Thymus (tissue), 11 donors: ENCODE results near the gene MRPS26. TPM values are rescaled to one million over a fixed set of nuclear protein-coding genes. Genes with fewer than 3 reads are reported as not detected.
"Not testable (repeated sequence)": the region's sequence is repeated elsewhere in the genome, so short reads cannot be mapped to it uniquely, and the experiment has no call there.

Source experiments
- DNase-seq, 9 donors: peaks; one replicate each; pipeline ENCODE4 v3.0.0-alpha.2; 2013; ENCODE audit warnings: low spot score in 9 of 9, low read depth in 6 of 9, missing footprints in 1 of 9
- H3K27ac ChIP-seq, 2 donors: one replicate each; pipeline ENCODE4 v1.5.1; 2013; ENCODE audit warnings: control low read depth in 1 of 2, low read depth in 1 of 2, low read length in 1 of 2, mild to moderate bottlenecking in 1 of 2, moderate library complexity in 1 of 2
- H3K27me3 ChIP-seq, 2 donors: one replicate each; pipeline ENCODE4 v1.5.1; 2013; ENCODE audit warnings: low read length in 1 of 2; ENCODE audit not compliant: control insufficient read depth in 2 of 2, insufficient read depth in 1 of 2
- H3K36me3 ChIP-seq, 2 donors: one replicate each; pipeline ENCODE4 v1.5.1; 2013; ENCODE audit warnings: low read length in 1 of 2, mild to moderate bottlenecking in 1 of 2, moderate library complexity in 1 of 2; ENCODE audit not compliant: control insufficient read depth in 2 of 2, insufficient read depth in 2 of 2
- H3K4me1 ChIP-seq, 2 donors: one replicate each; pipeline ENCODE4 v1.5.1; 2013; ENCODE audit warnings: low read length in 2 of 2; ENCODE audit not compliant: control insufficient read depth in 2 of 2, insufficient read depth in 2 of 2
- H3K4me3 ChIP-seq, 2 donors: one replicate each; pipeline ENCODE4 v1.5.1; 2013; ENCODE audit warnings: low read length in 2 of 2, control low read depth in 1 of 2, mild to moderate bottlenecking in 1 of 2
- H3K9me3 ChIP-seq, 2 donors: one replicate each; pipeline ENCODE4 v1.5.1; 2013; ENCODE audit warnings: low read length in 1 of 2, mild to moderate bottlenecking in 1 of 2; ENCODE audit not compliant: control insufficient read depth in 2 of 2, insufficient read depth in 1 of 2
- WGBS: extraction: QIAGEN DNeasy Blood & Tissue Kit; methylation state at CpG from one replicate; pipeline ENCODE4 v1.1.7; 2013; 5-methylcytosine and 5-hydroxymethylcytosine counted together
- polyA plus RNA-seq: library from polyadenylated mRNA; stranded (reverse); fragments of 200-250 nt; gene quantifications from one replicate; pipeline ENCODE4 v1.2.3, GENCODE V29; 2013
- total RNA-seq: library from RNA; stranded (reverse); fragments of 120-200 nt; gene quantifications from one replicate; pipeline ENCODE4 v1.2.4, GENCODE V29; 2013
- donor health status: healthy.

Gene MRPS26
- total and polyA plus RNA-seq, 2 donors, result 40.5 to 47.5 TPM

DNA sequence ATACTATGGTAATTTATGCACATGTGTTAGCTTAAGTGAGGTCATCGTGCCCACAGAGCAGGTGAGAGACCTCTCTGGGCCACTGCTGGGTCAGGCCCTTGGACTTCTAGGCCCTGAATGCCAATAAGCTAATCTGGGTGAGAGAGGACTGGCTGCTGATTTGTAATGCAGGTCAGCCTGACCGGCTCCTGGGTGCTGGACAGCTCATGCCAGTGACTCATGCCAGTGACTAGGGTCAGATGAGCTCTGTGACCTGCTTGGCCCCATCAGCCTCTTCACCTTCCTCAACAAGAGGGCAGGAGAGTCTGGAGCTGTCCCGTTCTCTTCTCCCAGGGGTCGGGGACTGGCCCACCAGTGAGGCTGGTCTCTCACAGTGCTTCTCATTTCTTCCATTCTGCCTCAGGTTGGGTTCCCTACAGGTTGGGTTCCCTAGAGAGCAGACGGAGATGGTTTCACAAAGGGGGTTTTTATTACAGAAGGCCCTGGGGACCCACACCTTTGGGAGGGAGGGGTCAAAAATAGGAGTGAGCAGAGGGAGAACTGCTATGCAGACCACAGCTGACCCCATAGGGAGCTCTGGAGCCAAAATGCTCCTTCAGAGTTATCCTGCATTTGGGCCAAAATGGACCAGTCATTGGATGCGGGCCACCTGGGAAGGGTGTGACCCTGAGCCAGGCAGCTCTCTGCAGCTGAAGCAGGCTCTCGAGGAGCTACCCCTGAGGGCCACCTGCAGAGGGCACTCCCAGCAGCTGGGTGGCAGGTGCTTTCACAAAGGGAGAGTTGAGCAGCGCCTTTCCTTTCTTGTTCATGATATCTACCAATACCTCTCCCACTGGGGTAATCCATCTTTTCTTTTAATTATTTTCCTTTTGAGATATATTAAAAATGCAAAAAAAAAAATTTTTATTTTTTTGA, 23.4 kb downstream of the MRPS26 start:
- Histone ChIP-seq H3K27me3 (peaks cover 20 to 33% of the 10 kb centered on the region in 2 donors), H3K27ac (no peak overlapping the region), H3K4me3 (no peak overlapping the region), H3K9me3 (peaks cover 0 to 2% of the 10 kb centered on the region in 2 donors), H3K4me1 (peaks cover 0 to 3% of the 10 kb centered on the region in 2 donors), H3K36me3 (no peaks in the 10 kb centered on the region)
- peak in 2 of 9 donors; percentile 32 to 53 for DNase-seq
- WGBS, result 88% methylated on average over 8 of the region's 8 CpGs

DNA sequence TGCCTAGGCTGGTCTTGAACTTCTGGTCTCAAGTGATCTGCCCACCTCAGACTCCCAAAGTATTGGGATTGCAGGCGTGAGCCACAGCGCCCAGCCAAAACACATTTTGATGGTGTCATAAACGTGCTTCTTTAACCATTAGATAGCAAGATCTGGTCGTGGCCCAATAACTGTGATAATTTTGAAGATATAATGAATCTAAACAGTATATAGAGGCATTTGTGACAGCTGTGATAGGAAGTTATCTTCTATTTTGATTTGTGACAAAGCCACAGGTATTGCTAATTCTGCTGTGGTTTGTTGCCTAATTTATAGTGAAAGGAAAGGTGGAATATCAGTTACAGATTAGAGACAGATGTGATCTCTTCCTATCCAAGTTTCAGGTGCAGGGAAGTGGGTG, 24.9 kb downstream of the MRPS26 start:
- no peak overlapping the region for H3K27ac ChIP-seq
- 87% methylated on average over 4 of the region's 4 CpGs for WGBS
- H3K36me3 ChIP-seq, result no peaks in the 10 kb centered on the region
- H3K4me3 ChIP-seq, result no peak overlapping the region
- no peak for DNase-seq
- peaks cover 0 to 3% of the 10 kb centered on the region in 2 donors for H3K4me1 ChIP-seq
- H3K27me3 ChIP-seq, result peaks cover 20 to 37% of the 10 kb centered on the region in 2 donors
- peaks cover 0 to 2% of the 10 kb centered on the region in 2 donors for H3K9me3 ChIP-seq

DNA sequence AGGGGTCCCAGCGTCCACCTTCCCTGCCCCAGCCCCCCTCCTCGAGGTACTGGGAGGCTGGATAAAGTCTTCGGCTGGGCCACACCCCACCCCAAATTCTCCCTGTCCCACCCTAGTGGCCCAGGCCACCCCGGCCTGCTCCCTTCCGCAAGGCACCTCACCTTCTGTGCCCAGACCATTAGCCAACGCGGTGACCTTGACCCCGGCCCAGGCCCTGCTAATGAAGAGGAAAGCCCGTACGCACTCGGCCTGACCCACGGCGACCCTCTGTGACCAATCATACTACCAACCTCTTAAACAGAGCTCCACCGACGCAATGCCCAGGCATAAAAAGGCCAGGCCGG, 25.4 kb downstream of the MRPS26 start:
- peak overlapping the region in 1 of 2 donors; percentile 57 for H3K4me3 ChIP-seq

GRCh38 chr20:3071610-3072529, 26.0 kb downstream of the MRPS26 start, which contains the start of gene OXT:
Gene OXT, plus strand, starts transcription at chr20:3071620. Its CDS starts 36 bp downstream, at chr20:3071656.
- H3K27me3 ChIP-seq, result peaks cover 20 to 41% of the 10 kb centered on the region in 2 donors
- no peak within 1 kb of the TSS for H3K27ac ChIP-seq
- peaks cover 0 to 3% of the 10 kb centered on the region in 2 donors for H3K4me1 ChIP-seq
- H3K4me3 ChIP-seq, result peak within 1 kb of the TSS in 1 of 2 donors; percentile 57
- WGBS, result 8% methylated on average over 95 of the region's 95 CpGs
- DNase-seq, result peak in 4 of 9 donors; percentile 40 to 68 (median 54)
- H3K36me3 ChIP-seq, result no peaks in the 10 kb centered on the region
- H3K9me3 ChIP-seq, result peaks cover 0 to 2% of the 10 kb centered on the region in 2 donors

More for the DNA sequence above, 25.4 kb downstream of the MRPS26 start:
- Histone ChIP-seq H3K9me3 (peaks cover 0 to 2% of the 10 kb centered on the region in 2 donors), H3K27ac (no peak overlapping the region), H3K36me3 (no peaks in the 10 kb centered on the region), H3K4me1 (peaks cover 0 to 3% of the 10 kb centered on the region in 2 donors), H3K27me3 (peaks cover 20 to 40% of the 10 kb centered on the region in 2 donors)
- no peak for DNase-seq
- 71% methylated on average over 16 of the region's 16 CpGs for WGBS

GRCh38 chr20:3072530-3073250, 26.8 kb downstream of the MRPS26 start:
- Histone ChIP-seq H3K4me1 (peaks cover 0 to 3% of the 10 kb centered on the region in 2 donors), H3K36me3 (no peaks in the 10 kb centered on the region), H3K27ac (no peak overlapping the region), H3K4me3 (peak overlapping the region in 1 of 2 donors; percentile 57), H3K27me3 (peaks cover 20 to 42% of the 10 kb centered on the region in 2 donors), H3K9me3 (peaks cover 0 to 2% of the 10 kb centered on the region in 2 donors)
- no peak for DNase-seq
- 82% methylated on average over 22 of the region's 22 CpGs for WGBS

GRCh38 chr20:3073251-3073643, 27.4 kb downstream of the MRPS26 start:
- H3K27ac ChIP-seq, H3K36me3 ChIP-seq, H3K4me3 ChIP-seq, DNase-seq, H3K9me3 ChIP-seq, H3K4me1 ChIP-seq: not testable (repeated sequence)
- peaks cover 20 to 42% of the 10 kb centered on the region in 2 donors for H3K27me3 ChIP-seq
- 95% methylated on average over 8 of the region's 8 CpGs for WGBS

- Histone ChIP-seq H3K27ac (no peak overlapping the region), H3K27me3 (peaks cover 20 to 44% of the 10 kb centered on the region in 2 donors), H3K36me3 (no peaks in the 10 kb centered on the region), H3K9me3 (peaks cover 0 to 2% of the 10 kb centered on the region in 2 donors), H3K4me3 (no peak overlapping the region), H3K4me1 (peaks cover 0 to 3% of the 10 kb centered on the region in 2 donors)
- WGBS, result 24% methylated on average over 6 of the region's 6 CpGs
- DNase-seq, result no peak
Observed at GRCh38 chr20:3074812-3075211, 29.0 kb downstream of the MRPS26 start.

DNA sequence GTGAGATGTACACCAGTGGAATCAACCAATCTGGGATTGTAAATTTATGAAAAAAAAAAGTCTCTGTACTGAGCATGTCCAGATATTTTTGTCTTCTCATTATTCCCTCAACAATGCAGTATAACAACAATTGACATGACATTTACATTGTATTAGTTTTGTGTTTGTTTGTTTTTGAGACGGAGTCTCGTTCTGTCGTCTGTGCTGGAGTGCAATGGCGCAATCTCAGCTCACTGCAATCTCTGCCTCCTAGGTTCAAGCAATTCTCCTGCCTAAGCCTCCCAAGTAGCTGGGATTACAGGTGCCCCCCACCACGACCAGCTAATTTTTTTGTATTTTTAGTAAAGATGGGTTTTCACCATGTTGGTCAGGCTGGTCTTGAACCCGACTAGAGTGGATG, 29.5 kb downstream of the MRPS26 start:
- H3K4me3 ChIP-seq, H3K36me3 ChIP-seq, H3K4me1 ChIP-seq, DNase-seq, H3K27ac ChIP-seq, H3K9me3 ChIP-seq: not testable (repeated sequence)
- peaks cover 21 to 48% of the 10 kb centered on the region in 2 donors for H3K27me3 ChIP-seq
- WGBS, result 89% methylated on average over 6 of the region's 6 CpGs
